Thoracic aorta (tissue), 2 donors: ENCODE measurements around the gene PPP2R3A. TPM values are rescaled to one million over a fixed set of nuclear protein-coding genes. Genes with fewer than 3 reads are reported as not detected.
"Not testable (repeated sequence)": the region's sequence is repeated elsewhere in the genome, so short reads cannot be mapped to it uniquely, and the experiment has no call there.

Experiments
- ATAC-seq: fragments of 150-250 bp; one replicate; pipeline ENCODE4 v1.8.0; 2017; ENCODE audit warnings: low read depth; ENCODE audit not compliant: insufficient number of reproducible peaks, low FRiP score
- DNase-seq: peaks from one replicate; pipeline ENCODE4 v3.0.0-alpha.2; 2020; ENCODE audit warnings: low spot score
- H3K27ac ChIP-seq, 2 donors: fragments of 200-600 bp; sonication (generic); 1 replicate in 1 of 2; 2 replicates in 1 of 2; pipeline ENCODE4 v1.5.1; 2016; ENCODE audit warnings: mild to moderate bottlenecking in 2 of 2, moderate library complexity in 2 of 2
- H3K27me3 ChIP-seq: fragments of 200-600 bp; sonication (generic); replicated peaks from 2 replicates; pipeline ENCODE4 v1.6.0; 2016; ENCODE audit warnings: mild to moderate bottlenecking; ENCODE audit not compliant: insufficient read depth
- H3K36me3 ChIP-seq: fragments of 200-600 bp; sonication (generic); one replicate; pipeline ENCODE4 v1.5.1; 2016
- H3K4me1 ChIP-seq, 2 donors: fragments of 200-600 bp; sonication (generic); 1 replicate in 1 of 2; 2 replicates in 1 of 2; pipeline versions ENCODE4 v1.5.1 to v1.6.0; 2016; ENCODE audit warnings: low read depth in 2 of 2, mild to moderate bottlenecking in 1 of 2; ENCODE audit not compliant: control insufficient read depth in 1 of 2
- H3K4me3 ChIP-seq: fragments of 200-600 bp; sonication (generic); 2 replicates; pipeline ENCODE4 v1.5.1; 2016; ENCODE audit warnings: mild to moderate bottlenecking
- H3K9me3 ChIP-seq: fragments of 200-600 bp; sonication (generic); 2 replicates; pipeline ENCODE4 v1.5.1; 2016
- total RNA-seq, 2 donors: library from RNA; depleted of rRNA; stranded (reverse); fragments of >200 nt; gene quantifications; one replicate each; pipeline versions ENCODE4 v1.1.0 to v1.2.3, GENCODE V29; 2016
- TF ChIP-seq, protein P1 (sequence below): fragments of 200-600 bp; sonication (generic); IDR thresholded peaks from one replicate; pipeline ENCODE4 v1.5.1; 2019; ENCODE audit warnings: antibody characterized with exemption

Gene PPP2R3A
- total RNA-seq, 2 donors from 2014 or later: 6.8 to 18.0 TPM

DNA sequence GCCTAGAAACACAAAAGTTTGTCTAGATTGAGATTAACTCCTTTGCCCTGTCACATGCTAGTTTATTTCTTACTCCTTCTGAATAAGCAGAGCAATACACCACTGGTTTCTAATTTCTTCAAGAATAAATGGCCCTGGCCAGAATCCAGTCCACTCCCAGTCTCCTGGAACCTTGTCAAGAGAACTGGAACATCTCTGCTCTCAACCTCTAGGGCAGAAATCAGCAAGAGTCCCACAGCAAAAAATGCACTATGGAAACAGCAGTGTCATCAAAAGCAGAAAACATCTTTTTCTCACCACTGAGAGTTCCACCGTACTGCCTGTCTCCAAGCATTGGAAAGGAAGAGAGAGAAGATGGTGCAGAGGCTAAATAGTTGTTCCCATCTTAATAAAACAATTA lies 35.9 kb upstream of the PPP2R3A start:
- TF ChIP-seq, protein P1, sequence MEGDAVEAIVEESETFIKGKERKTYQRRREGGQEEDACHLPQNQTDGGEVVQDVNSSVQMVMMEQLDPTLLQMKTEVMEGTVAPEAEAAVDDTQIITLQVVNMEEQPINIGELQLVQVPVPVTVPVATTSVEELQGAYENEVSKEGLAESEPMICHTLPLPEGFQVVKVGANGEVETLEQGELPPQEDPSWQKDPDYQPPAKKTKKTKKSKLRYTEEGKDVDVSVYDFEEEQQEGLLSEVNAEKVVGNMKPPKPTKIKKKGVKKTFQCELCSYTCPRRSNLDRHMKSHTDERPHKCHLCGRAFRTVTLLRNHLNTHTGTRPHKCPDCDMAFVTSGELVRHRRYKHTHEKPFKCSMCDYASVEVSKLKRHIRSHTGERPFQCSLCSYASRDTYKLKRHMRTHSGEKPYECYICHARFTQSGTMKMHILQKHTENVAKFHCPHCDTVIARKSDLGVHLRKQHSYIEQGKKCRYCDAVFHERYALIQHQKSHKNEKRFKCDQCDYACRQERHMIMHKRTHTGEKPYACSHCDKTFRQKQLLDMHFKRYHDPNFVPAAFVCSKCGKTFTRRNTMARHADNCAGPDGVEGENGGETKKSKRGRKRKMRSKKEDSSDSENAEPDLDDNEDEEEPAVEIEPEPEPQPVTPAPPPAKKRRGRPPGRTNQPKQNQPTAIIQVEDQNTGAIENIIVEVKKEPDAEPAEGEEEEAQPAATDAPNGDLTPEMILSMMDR: no peak
- Histone ChIP-seq H3K27ac (no peak overlapping the region), H3K4me3 (no peak overlapping the region), H3K27me3 (no peaks in the 10 kb centered on the region), H3K9me3 (no peaks in the 10 kb centered on the region), H3K36me3 (no peaks in the 10 kb centered on the region), H3K4me1 (peaks cover 0 to 8% of the 10 kb centered on the region in 2 donors)
- DNase-seq (no peak), ATAC-seq (no peak)

GRCh38 chr3:135930255-135930654 lies 35.3 kb upstream of the PPP2R3A start:
- ATAC-seq: no peak
- TF ChIP-seq, protein P1: no peak
- Histone ChIP-seq H3K27ac (no peak overlapping the region), H3K4me3 (no peak overlapping the region), H3K4me1 (peaks cover 0 to 8% of the 10 kb centered on the region in 2 donors), H3K36me3 (no peaks in the 10 kb centered on the region), H3K27me3 (no peaks in the 10 kb centered on the region), H3K9me3 (no peaks in the 10 kb centered on the region)
- DNase-seq: no peak

DNA sequence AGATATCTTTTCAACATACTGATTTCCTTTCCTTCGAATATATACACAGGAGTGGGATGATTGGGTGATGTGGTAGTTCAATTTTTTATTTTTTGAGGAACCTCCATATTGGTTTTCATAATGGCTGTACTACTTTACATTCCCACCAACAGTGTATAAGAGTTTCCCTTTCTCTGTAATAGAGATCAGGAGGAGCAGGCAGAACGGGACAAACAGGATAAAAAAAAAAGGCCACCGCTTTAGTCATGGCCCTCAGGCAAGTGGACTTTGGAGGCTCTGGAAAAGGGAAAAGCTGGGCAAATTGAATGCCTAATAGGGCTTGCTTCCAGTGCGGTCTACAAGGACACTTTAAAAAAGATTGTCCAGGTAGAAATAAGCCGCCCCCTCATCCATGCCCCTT lies 30.4 kb upstream of the PPP2R3A start:
- not testable (repeated sequence) for H3K36me3 ChIP-seq, H3K27me3 ChIP-seq

GRCh38 chr3:135937766-135938165 lies 27.8 kb upstream of the PPP2R3A start:
- H3K4me1 ChIP-seq, ATAC-seq: not testable (repeated sequence)

More for the DNA sequence above, 30.4 kb upstream of the PPP2R3A start:
- ATAC-seq, H3K4me3 ChIP-seq, H3K27ac ChIP-seq, H3K9me3 ChIP-seq, H3K4me1 ChIP-seq, DNase-seq: not testable (repeated sequence)

GRCh38 chr3:135944831-135945230 lies 20.7 kb upstream of the PPP2R3A start:
- H3K27ac ChIP-seq: no peak overlapping the region
- no peak for DNase-seq
- TF ChIP-seq, protein P1: no peak

More at GRCh38 chr3:135937766-135938165, 27.8 kb upstream of the PPP2R3A start:
- H3K4me3 ChIP-seq, H3K27me3 ChIP-seq, H3K9me3 ChIP-seq, H3K27ac ChIP-seq, DNase-seq, H3K36me3 ChIP-seq: not testable (repeated sequence)

GRCh38 chr3:135950941-135951340 lies 14.6 kb upstream of the PPP2R3A start:
- TF ChIP-seq, protein P1: no peak

More at GRCh38 chr3:135944831-135945230, 20.7 kb upstream of the PPP2R3A start:
- no peak for ATAC-seq
- Histone ChIP-seq H3K27me3 (no peaks in the 10 kb centered on the region), H3K9me3 (no peaks in the 10 kb centered on the region), H3K36me3 (no peaks in the 10 kb centered on the region), H3K4me3 (no peak overlapping the region), H3K4me1 (no peaks in the 10 kb centered on the region)

More at GRCh38 chr3:135950941-135951340, 14.6 kb upstream of the PPP2R3A start:
- no peaks in the 10 kb centered on the region for H3K9me3 ChIP-seq
- DNase-seq (no peak), ATAC-seq (no peak)
- H3K27ac ChIP-seq: no peak overlapping the region
- H3K27me3 ChIP-seq: no peaks in the 10 kb centered on the region
- H3K4me3 ChIP-seq: no peak overlapping the region
- no peaks in the 10 kb centered on the region for H3K4me1 ChIP-seq
- H3K36me3 ChIP-seq: no peaks in the 10 kb centered on the region
